GM19099 (cell line): ENCODE data around the gene GUCA1A.

ENCODE experiments used
- POLR2A ChIP-seq: IDR thresholded peaks from 3 replicates; pipeline ENCODE4 v1.6.1; 2011; ENCODE audit warnings: low read depth; ENCODE audit not compliant: insufficient read length; ENCODE audit errors: extremely low read depth

The GUCA1A gene

DNA sequence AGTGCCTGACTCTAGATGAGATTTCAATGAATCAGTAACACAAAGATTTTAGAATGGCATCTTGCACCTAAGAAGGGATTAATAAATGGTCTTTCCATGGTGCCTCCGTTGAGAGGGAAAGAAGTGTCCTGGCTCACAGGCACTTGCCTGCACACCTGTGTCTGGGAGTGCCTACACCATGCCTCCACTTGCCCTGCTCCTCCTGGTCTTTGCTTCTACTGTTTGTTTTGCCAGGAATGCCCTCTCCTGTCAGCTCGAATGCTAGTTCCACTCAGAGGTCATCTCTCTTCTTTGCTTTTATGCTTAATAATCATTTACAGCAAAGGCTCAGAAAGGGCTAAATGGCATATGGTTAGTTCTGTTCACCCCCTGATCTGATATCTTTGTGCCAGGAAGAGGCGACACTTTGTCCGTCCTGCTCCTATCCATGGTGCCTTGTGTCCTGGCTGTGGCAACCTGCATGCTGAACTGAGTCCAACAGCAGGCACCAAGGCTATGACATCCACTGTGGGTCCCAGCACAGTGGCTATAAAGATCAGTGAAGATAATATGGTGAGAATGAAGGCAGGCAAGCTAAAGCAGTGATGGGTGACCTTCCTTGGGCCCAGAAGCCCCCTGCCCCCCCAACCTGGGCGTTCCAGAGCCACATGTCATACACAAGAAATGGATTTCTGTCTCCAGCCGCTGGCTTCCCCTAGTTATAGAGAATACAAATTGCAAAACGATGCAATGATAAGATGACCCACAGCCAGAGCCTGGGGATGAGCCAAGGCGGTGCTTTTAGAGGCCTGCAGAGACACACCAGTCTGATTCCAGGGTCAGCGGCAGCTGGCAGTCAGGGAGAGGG is 32.2 kb upstream of the GUCA1A start:
- no peak for TF ChIP-seq POLR2A

GRCh38 chr6:42141603-42142117 is 31.5 kb upstream of the GUCA1A start:
- TF ChIP-seq POLR2A: no peak

- no peak for TF ChIP-seq POLR2A
Observed at GRCh38 chr6:42142118-42142835, 30.9 kb upstream of the GUCA1A start, which contains the start of gene C6orf132. TSS of gene C6orf132 (minus strand) at chr6:42142620. CDS start at chr6:42142444, 176 bp downstream.

- TF ChIP-seq POLR2A: no peak
Observed at GRCh38 chr6:42147138-42147562, 26.0 kb upstream of the GUCA1A start.

DNA sequence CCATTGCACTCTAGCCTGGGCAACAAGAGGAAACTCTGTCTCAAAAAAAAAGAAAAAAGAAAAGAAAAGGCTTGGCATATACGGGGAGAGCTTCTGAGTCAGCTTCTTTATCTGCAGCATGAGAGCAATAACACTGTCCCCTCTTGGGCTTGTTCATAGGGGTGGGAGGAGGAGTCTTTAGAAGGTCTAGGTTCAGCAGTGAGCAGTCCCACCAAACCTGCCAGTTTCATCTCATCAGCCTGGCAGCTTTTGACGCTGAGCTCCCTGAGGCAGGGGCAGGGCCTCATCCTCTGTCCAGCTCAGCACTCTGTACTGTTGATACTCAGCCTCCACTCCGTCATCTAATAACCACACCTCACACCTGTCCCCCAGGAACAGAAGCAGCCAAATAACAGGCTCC is 25.1 kb upstream of the GUCA1A start:
- TF ChIP-seq POLR2A: no peak

DNA sequence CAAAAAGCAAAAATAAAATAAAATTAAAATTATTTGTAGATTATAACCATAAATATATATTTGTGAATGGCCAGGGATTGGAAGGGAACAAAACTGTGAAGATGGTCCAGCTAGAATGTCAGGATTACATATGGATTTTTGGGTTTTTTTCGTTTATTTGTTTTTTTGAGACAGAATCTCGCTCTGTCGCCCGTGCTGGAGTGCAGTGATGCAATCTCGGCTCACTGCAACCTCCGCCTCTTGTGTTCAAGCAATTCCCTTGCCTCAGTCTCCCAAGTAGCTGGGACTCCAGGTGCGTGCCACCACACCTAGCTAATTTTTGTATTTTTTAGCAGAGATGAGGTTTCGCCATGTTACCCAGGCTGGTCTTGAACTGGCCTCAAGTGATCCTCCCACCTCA is 22.9 kb upstream of the GUCA1A start:
- TF ChIP-seq POLR2A: no peak

DNA sequence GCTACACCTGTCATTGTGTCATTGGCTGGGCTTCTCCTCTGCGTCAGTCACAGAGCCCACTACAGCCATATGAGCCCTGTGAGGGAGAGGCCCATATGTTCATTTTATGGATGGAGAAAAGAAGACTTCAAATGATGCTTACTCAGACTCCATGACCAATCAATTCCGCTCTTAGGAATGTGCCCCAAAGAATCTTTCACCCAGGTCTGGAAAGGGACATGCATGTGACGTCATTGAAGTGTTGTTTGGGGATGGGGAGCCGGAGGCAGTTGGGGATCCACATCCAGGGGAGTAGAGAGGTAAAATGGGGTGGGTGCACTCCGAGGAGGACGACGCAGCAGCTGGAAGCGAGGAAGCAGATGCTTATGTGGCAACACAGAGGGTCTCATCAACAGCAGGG is 21.1 kb upstream of the GUCA1A start:
- TF ChIP-seq POLR2A: no peak

DNA sequence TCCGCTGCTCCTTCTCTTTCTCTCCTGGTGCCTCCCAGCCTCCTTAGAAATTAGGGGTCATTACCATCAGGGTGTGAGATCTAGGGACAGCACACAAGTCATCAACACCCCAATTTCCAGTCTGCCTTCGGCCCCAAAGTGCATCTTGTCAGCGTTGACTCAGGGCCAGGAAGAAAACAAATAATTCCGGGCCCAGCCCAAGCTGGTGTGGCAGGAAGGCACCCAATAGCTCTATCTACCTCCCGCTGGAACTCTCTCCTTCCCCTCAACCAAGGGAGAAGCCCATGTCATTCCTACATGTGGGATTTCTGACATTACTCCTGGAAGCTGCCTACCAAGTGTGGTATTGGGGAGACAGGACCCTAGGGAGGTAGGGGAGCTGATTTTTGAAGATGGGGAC is 19.2 kb upstream of the GUCA1A start:
- no peak for TF ChIP-seq POLR2A

DNA sequence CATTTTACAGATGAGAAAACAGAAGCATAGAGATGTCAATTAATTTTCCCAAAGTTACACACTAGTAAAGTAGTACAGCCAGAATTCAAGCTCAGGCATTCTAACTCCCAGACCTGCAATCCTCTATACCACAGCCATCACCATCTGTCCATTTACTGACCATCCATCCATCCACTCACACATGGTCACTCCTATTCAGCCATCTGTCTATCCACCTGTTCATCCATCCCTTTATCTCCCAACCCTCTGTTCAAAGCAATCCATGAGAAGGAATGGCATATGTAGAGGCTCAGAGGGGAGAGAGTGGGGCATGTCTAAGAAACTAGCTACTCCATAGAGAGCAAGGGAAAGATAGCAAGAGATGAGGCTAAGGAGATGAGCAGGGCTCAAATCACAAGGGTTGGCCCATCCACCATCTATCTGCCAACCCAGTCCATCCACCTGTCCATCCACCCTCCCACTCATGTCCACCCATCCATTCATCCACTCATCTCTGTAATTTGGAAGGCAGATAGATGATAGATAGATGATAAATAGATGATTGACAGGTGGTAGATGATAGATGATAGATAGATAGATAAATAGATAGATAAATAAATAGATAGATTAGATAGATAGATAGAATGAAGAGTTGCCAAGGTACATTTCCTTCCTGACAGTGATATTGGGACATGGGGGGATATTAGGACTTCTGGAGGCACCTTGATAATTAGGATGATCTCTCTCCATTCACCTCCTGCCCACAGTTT is 18.5 kb upstream of the GUCA1A start:
- no peak for TF ChIP-seq POLR2A

DNA sequence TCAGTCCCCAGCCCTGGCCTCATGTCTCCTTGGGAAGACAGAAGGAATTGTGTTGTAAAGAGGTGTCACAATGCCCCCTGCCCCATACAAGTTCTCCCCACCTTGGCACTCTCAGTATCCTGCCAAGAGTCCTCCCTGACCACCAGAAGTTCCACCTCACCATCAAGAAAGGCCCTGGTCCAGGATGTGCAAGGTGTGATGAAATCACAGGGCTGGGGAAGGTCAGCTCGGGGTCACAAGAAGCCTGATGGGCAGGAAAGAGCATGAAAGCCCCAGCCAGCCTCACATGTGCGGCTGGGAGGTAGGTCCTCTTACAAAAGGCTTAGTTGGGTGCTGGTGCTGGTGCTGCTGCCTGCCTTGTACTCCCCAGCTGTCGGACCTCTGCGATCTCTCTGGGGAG is 17.9 kb upstream of the GUCA1A start:
- no peak for TF ChIP-seq POLR2A

- TF ChIP-seq POLR2A: no peak
Observed at GRCh38 chr6:42156638-42157037, 16.5 kb upstream of the GUCA1A start.

DNA sequence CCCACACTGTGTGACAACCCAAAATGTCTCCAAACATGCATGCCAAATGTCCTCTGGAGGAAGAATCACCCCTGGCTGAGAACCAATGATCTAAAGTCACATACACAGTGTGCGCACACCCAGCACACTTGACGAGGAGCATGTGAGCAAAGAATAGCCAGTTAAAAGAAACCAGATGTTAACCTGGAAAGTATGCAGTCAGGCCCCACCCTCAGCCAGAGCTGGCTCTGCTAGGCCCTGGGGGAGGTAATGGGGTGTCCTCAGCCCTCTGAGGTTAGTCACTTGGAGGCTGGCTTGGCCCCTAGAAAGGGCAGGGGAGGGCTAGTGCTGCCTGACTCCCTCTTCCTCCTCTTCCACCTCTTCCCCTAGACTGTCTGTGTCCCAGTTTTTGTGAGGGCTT is 15.2 kb upstream of the GUCA1A start:
- TF ChIP-seq POLR2A: no peak

- TF ChIP-seq POLR2A: no peak
Observed at GRCh38 chr6:42158631-42159030, 14.5 kb upstream of the GUCA1A start.

GRCh38 chr6:42159431-42160024 is 13.6 kb upstream of the GUCA1A start:
- no peak for TF ChIP-seq POLR2A

GRCh38 chr6:42162384-42162783 is 10.8 kb upstream of the GUCA1A start:
- no peak for TF ChIP-seq POLR2A
